Nephron progenitor cell (in vitro differentiated cells): ENCODE data around the gene IFNG-AS1.

Experiments
- DNase-seq: peaks from one replicate; pipeline ENCODE4 v3.0.0; 2021
- H3K27ac Mint-ChIP-seq: 2 replicates; pipeline ENCODE4 v1.8.0; 2021; ENCODE audit warnings: mild to moderate bottlenecking, moderate library complexity, mixed read lengths
- H3K27me3 Mint-ChIP-seq: 2 replicates; pipeline ENCODE4 v1.8.0; 2021; ENCODE audit warnings: mild to moderate bottlenecking, low read depth, mixed read lengths; ENCODE audit not compliant: poor library complexity
- H3K36me3 Mint-ChIP-seq: 2 replicates; pipeline ENCODE4 v1.8.0; 2021; ENCODE audit warnings: low read depth, mixed read lengths
- H3K4me1 Mint-ChIP-seq: 2 replicates; pipeline ENCODE4 v1.8.0; 2021; ENCODE audit warnings: mixed read lengths
- H3K4me3 Mint-ChIP-seq: 2 replicates; pipeline ENCODE4 v1.8.0; 2021; ENCODE audit warnings: mild to moderate bottlenecking, moderate library complexity, mixed read lengths
- H3K9me3 Mint-ChIP-seq: 2 replicates; pipeline ENCODE4 v1.8.0; 2021; ENCODE audit warnings: mild to moderate bottlenecking, moderate library complexity, mixed read lengths
- CTCF ChIP-seq: fragments of 200-600 bp; sonication (generic); IDR thresholded peaks from 2 replicates; pipeline ENCODE4 v1.5.0; 2021; ENCODE audit warnings: antibody characterized with exemption

Gene IFNG-AS1

GRCh38 chr12:67944093-67944492 is 45.2 kb upstream of the IFNG-AS1 start:
- no peak overlapping the region for H3K4me3 Mint-ChIP-seq
- H3K27ac Mint-ChIP-seq: no peak overlapping the region
- no peaks in the 10 kb centered on the region for H3K36me3 Mint-ChIP-seq
- H3K4me1 Mint-ChIP-seq: peaks cover 31% of the 10 kb centered on the region
- H3K27me3 Mint-ChIP-seq: no peaks in the 10 kb centered on the region
- TF ChIP-seq CTCF: no peak
- DNase-seq: no peak
- no peaks in the 10 kb centered on the region for H3K9me3 Mint-ChIP-seq

GRCh38 chr12:67952787-67953186 is 36.5 kb upstream of the IFNG-AS1 start:
- peaks cover 6% of the 10 kb centered on the region for H3K27me3 Mint-ChIP-seq
- TF ChIP-seq CTCF: no peak
- DNase-seq: no peak
- peaks cover 11% of the 10 kb centered on the region for H3K9me3 Mint-ChIP-seq
- no peak overlapping the region for H3K4me3 Mint-ChIP-seq
- H3K36me3 Mint-ChIP-seq: no peaks in the 10 kb centered on the region
- H3K4me1 Mint-ChIP-seq: no peaks in the 10 kb centered on the region
- no peak overlapping the region for H3K27ac Mint-ChIP-seq

- no peak for TF ChIP-seq CTCF
- Mint-ChIP-seq H3K4me3 (no peak overlapping the region), H3K9me3 (peaks cover 19% of the 10 kb centered on the region), H3K27ac (no peak overlapping the region), H3K27me3 (peaks cover 6% of the 10 kb centered on the region), H3K4me1 (no peaks in the 10 kb centered on the region), H3K36me3 (no peaks in the 10 kb centered on the region)
- no peak for DNase-seq
Measured at GRCh38 chr12:67957383-67957782, 31.9 kb upstream of the IFNG-AS1 start.

GRCh38 chr12:67958187-67958586 is 31.1 kb upstream of the IFNG-AS1 start:
- no peak overlapping the region for H3K27ac Mint-ChIP-seq
- no peak for DNase-seq
- H3K4me1 Mint-ChIP-seq: no peaks in the 10 kb centered on the region
- H3K4me3 Mint-ChIP-seq: no peak overlapping the region
- no peaks in the 10 kb centered on the region for H3K36me3 Mint-ChIP-seq
- no peak for TF ChIP-seq CTCF
- H3K9me3 Mint-ChIP-seq: peaks cover 14% of the 10 kb centered on the region
- peaks cover 7% of the 10 kb centered on the region for H3K27me3 Mint-ChIP-seq

GRCh38 chr12:67964456-67964855 is 24.8 kb upstream of the IFNG-AS1 start:
- H3K4me3 Mint-ChIP-seq: no peak overlapping the region
- no peak for TF ChIP-seq CTCF
- no peak for DNase-seq
- H3K27ac Mint-ChIP-seq: no peak overlapping the region
- H3K9me3 Mint-ChIP-seq: peaks cover 9% of the 10 kb centered on the region
- peaks cover 12% of the 10 kb centered on the region for H3K27me3 Mint-ChIP-seq
- H3K36me3 Mint-ChIP-seq: no peaks in the 10 kb centered on the region
- no peaks in the 10 kb centered on the region for H3K4me1 Mint-ChIP-seq

- H3K27ac Mint-ChIP-seq: no peak overlapping the region
- no peaks in the 10 kb centered on the region for H3K36me3 Mint-ChIP-seq
- H3K27me3 Mint-ChIP-seq: peaks cover 12% of the 10 kb centered on the region
- no peak for TF ChIP-seq CTCF
- H3K9me3 Mint-ChIP-seq: no peaks in the 10 kb centered on the region
- H3K4me3 Mint-ChIP-seq: no peak overlapping the region
- no peak for DNase-seq
- H3K4me1 Mint-ChIP-seq: no peaks in the 10 kb centered on the region
Measured at GRCh38 chr12:67966560-67966959, 22.7 kb upstream of the IFNG-AS1 start.
